Naive thymus-derived CD4-positive, alpha-beta T cell (primary cell): Measurements from ENCODE around the gene PRPF38B. TPM values are rescaled to one million over a fixed set of nuclear protein-coding genes. Genes with fewer than 3 reads are reported as not detected.

ENCODE experiments used
- ATAC-seq: fragments of 150-1000 bp; cut with Tn5 transposase; 2 replicates; pipeline ENCODE4 v1.10.0; 2021; ENCODE audit warnings: mild to moderate bottlenecking, moderate library complexity
- CTCF ChIA-PET: fragments of 350-600 bp; sonication (Branson Sonifier 250); formaldehyde crosslinking; loops from one replicate; lab custom pipeline; 2021; ENCODE audit warnings: antibody characterized with exemption; lab: Charles Lee
- POLR2A ChIA-PET: fragments of 350-600 bp; sonication (Branson Sonifier 250); formaldehyde crosslinking; loops from one replicate; lab custom pipeline; 2021; ENCODE audit warnings: antibody characterized with exemption, inconsistent platforms; lab: Charles Lee
- DNase-seq, 9 donors: peaks; one replicate each; pipeline versions ENCODE4 v3.0.0 to v3.0.0-alpha.2; 2020 to 2022; ENCODE audit warnings: mixed read lengths in 1 of 9
- H3K27ac ChIP-seq: one replicate; pipeline ENCODE4 v1.7.0; 2013; ENCODE audit warnings: mild to moderate bottlenecking, low read depth, low read length, moderate library complexity
- H3K27me3 ChIP-seq, 2 donors: one replicate each; pipeline ENCODE4 v1.7.0; 2013; ENCODE audit warnings: low read length in 2 of 2, mild to moderate bottlenecking in 2 of 2, moderate library complexity in 2 of 2; ENCODE audit not compliant: control insufficient read depth in 2 of 2, insufficient read depth in 2 of 2
- H3K36me3 ChIP-seq, 3 experiments: 1 replicate in 2 of 3; 2 replicates in 1 of 3; pipeline ENCODE4 v1.7.0; 2013; ENCODE audit warnings: low read length in 3 of 3, mild to moderate bottlenecking in 3 of 3, moderate library complexity in 1 of 3; ENCODE audit not compliant: insufficient read depth in 3 of 3, control insufficient read depth in 2 of 3
- H3K4me1 ChIP-seq, 2 donors: one replicate each; pipeline ENCODE4 v1.7.0; 2013; ENCODE audit warnings: low read length in 2 of 2, mild to moderate bottlenecking in 2 of 2, moderate library complexity in 1 of 2; ENCODE audit not compliant: control insufficient read depth in 2 of 2, insufficient read depth in 2 of 2
- H3K4me3 ChIP-seq: 2 replicates; pipeline ENCODE4 v1.7.0; 2013; ENCODE audit warnings: mild to moderate bottlenecking, low read length
- H3K9me3 ChIP-seq, 3 experiments: 1 replicate in 2 of 3; 2 replicates in 1 of 3; pipeline ENCODE4 v1.7.0; 2013; ENCODE audit warnings: low read length in 3 of 3; ENCODE audit not compliant: control insufficient read depth in 2 of 3
- H3K27ac Mint-ChIP-seq, 9 donors: one replicate each; pipeline ENCODE4 v1.8.0; 2020 to 2022; ENCODE audit warnings: mixed read lengths in 9 of 9, mild to moderate bottlenecking in 8 of 9, moderate library complexity in 5 of 9, inconsistent platforms in 2 of 9
- H3K27me3 Mint-ChIP-seq, 5 donors: one replicate each; pipeline ENCODE4 v1.8.0; 2021 to 2022; ENCODE audit warnings: mixed read lengths in 5 of 5, mild to moderate bottlenecking in 1 of 5
- H3K36me3 Mint-ChIP-seq, 5 donors: one replicate each; pipeline ENCODE4 v1.8.0; 2020 to 2022; ENCODE audit warnings: mixed read lengths in 5 of 5, mild to moderate bottlenecking in 3 of 5, inconsistent platforms in 1 of 5
- H3K4me1 Mint-ChIP-seq, 7 donors: one replicate each; pipeline ENCODE4 v1.8.0; 2020 to 2022; ENCODE audit warnings: mixed read lengths in 7 of 7, mild to moderate bottlenecking in 3 of 7, inconsistent platforms in 1 of 7
- H3K4me3 Mint-ChIP-seq, 10 donors: one replicate each; pipeline ENCODE4 v1.8.0; 2020 to 2022; ENCODE audit warnings: mild to moderate bottlenecking in 10 of 10, mixed read lengths in 10 of 10, moderate library complexity in 6 of 10, inconsistent platforms in 2 of 10
- H3K9me3 Mint-ChIP-seq, 11 donors: one replicate each; pipeline ENCODE4 v1.8.0; 2020 to 2022; ENCODE audit warnings: mixed read lengths in 11 of 11, mild to moderate bottlenecking in 4 of 11, inconsistent platforms in 1 of 11, moderate library complexity in 1 of 11
- intact Hi-C, 2 donors: fragments of 100-400 bp; cut with micrococcal nuclease; formaldehyde crosslinking; loops; one replicate each; pipeline ENCODE4 v1.15.1; 2023
- polyA plus RNA-seq, 2 donors: library from polyadenylated mRNA; unstranded; fragments of 300-500 nt; fragmentation: Illumina TruSeq; gene quantifications; one replicate each; pipeline ENCODE4 v1.2.3, GENCODE V29; 2021
- total RNA-seq, 6 experiments: library from RNA in 5 of 6; stranded (reverse) in 5 of 6; gene quantifications; 1 replicate in 5 of 6; 2 replicates in 1 of 6; pipeline ENCODE4 v1.2.3 and lab custom pipeline; 2021 to 2026

The PRPF38B gene
- total and polyA plus RNA-seq, 7 experiments from 2014 or later: 21.6 to 136 (median 110) TPM

GRCh38 chr1:108706643-108707042 is 14.5 kb downstream of the PRPF38B start:
- no peak for DNase-seq
- H3K27ac ChIP-seq: no peak overlapping the region
- no peak overlapping the region for H3K4me3 ChIP-seq
- no peaks in the 10 kb centered on the region for H3K27me3 ChIP-seq
- ChIA-PET POLR2A (interaction anchor here (10.2 kb wide), 1 partner anchor 13 kb away, joined by 144 read pairs; the partner anchor contains the start of gene PRPF38B), CTCF (interaction anchor here (0.8 kb wide), 1 partner anchor 144 kb away, joined by 4 read pairs; no protein-coding TSS in a partner anchor)
- Mint-ChIP-seq H3K27ac (peak overlapping the region in 4 of 9 donors; percentile 16 to 62 (median 36)), H3K27me3 (peaks cover 0 to 6% (median 0%) of the 10 kb centered on the region in 5 donors), H3K4me1 (peaks cover 10 to 62% (median 49%) of the 10 kb centered on the region in 7 donors), H3K4me3 (no peak overlapping the region), H3K9me3 (peaks cover 0 to 3% (median 0%) of the 10 kb centered on the region in 11 donors), H3K36me3 (peaks cover 0 to 10% (median 4%) of the 10 kb centered on the region in 5 donors)
- peaks cover 22 to 28% of the 10 kb centered on the region in 2 donors for H3K4me1 ChIP-seq
- no peak for ATAC-seq
- no peaks in the 10 kb centered on the region for H3K36me3 ChIP-seq
- intact Hi-C loops: loop anchor here in 1 of 2 donors (5.0 kb wide), 1 partner anchor 144 kb away; the partner anchor contains the start of gene EEIG2
- no peaks in the 10 kb centered on the region for H3K9me3 ChIP-seq

DNA sequence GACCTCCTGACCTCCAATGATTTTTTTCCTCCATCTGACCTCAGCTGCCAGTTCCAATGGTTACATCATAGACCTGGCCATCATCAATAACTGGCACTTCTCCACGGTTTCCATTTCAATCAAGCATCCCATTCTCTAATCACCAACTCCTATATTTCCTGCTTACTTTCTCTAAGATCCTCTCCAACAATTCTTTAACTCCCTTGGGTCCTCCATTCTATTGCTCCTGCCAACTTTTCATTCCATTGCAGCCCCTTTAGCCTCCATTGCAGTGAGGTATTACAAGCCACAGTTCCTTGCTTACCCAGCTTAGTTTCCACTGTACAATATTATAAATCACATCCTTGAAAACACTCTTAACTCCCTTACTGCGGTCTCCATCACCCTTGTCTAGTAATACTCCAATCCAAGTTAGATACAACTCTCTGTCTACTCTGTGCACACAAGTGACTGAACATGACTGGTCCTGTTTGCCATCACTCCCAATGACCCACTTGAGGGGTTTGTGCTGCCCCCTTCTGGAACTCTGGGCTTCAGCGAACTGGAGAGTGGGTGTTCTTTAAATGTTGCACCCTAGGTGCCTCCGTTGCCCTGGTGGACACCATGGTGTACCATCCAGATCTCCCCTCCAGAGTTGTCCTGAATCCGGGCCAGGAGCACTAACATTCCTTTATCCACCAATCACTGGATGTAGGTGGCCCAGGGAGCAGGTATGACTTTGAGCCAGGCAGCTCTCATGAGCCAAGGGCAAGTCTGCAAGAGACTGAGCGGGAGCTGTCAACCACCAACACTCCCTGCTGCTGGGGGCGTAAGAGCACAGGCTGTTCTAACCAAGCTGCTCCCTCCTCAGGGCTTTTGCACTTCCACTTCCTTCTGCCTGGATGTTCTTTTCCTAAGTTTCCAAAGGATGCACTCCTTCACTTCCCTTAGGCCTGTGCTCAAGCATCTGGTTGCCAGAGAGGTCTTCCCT is 16.9 kb downstream of the PRPF38B start:
- intact Hi-C loops: loop anchor here (1.0 to 5.0 kb wide), 6 partner anchors 17 to 197 kb away; partner anchors contain the start of genes PRPF38B (in 2 of the 2), STXBP3 (in 2 of the 2) and EEIG2 (in 1 of the 2)
- Histone ChIP-seq H3K27ac (no peak overlapping the region), H3K27me3 (no peaks in the 10 kb centered on the region), H3K4me3 (no peak overlapping the region), H3K9me3 (no peaks in the 10 kb centered on the region), H3K36me3 (no peaks in the 10 kb centered on the region), H3K4me1 (peaks cover 21 to 24% of the 10 kb centered on the region in 2 donors)
- H3K36me3 Mint-ChIP-seq: no peaks in the 10 kb centered on the region
- peak; percentile 24 to 65 (median 54) for DNase-seq
- peaks cover 7 to 44% (median 33%) of the 10 kb centered on the region in 7 donors for H3K4me1 Mint-ChIP-seq
- POLR2A ChIA-PET: interaction anchor here (1.1 to 10.2 kb wide), 3 partner anchors 16 to 147 kb away, joined by 4 to 144 read pairs (median 5); partner anchors contain the start of genes HENMT1 and PRPF38B
- CTCF ChIA-PET: interaction anchor here (0.6 to 1.9 kb wide), 8 partner anchors 8 to 71 kb away, joined by 3 to 16 read pairs (median 4); partner anchors contain the start of gene PRPF38B
- H3K4me3 Mint-ChIP-seq: peak overlapping the region in 2 of 10 donors; percentile 15 to 38
- peaks cover 0 to 20% (median 0%) of the 10 kb centered on the region in 5 donors for H3K27me3 Mint-ChIP-seq
- H3K27ac Mint-ChIP-seq: peak overlapping the region in 3 of 9 donors; percentile 1 to 38 (median 2)
- peak; percentile 87 for ATAC-seq
- peaks cover 0 to 3% (median 0%) of the 10 kb centered on the region in 11 donors for H3K9me3 Mint-ChIP-seq

GRCh38 chr1:108712606-108713150 is 20.6 kb downstream of the PRPF38B start, which contains the start of gene FNDC7:
FNDC7 (plus strand) TSS chr1:108712908; CDS start chr1:108712934, 26 bp downstream.
- no peaks in the 10 kb centered on the region for H3K27me3 ChIP-seq
- peaks cover 4% of the 10 kb centered on the region in 2 donors for H3K4me1 ChIP-seq
- H3K27ac ChIP-seq: no peak within 1 kb of the TSS
- intact Hi-C loops: no loop called here
- Mint-ChIP-seq H3K4me1 (peaks cover 5 to 18% (median 14%) of the 10 kb centered on the region in 7 donors), H3K9me3 (peaks cover 0 to 2% (median 0%) of the 10 kb centered on the region in 11 donors), H3K27me3 (peaks cover 0 to 28% (median 4%) of the 10 kb centered on the region in 5 donors), H3K27ac (peak within 1 kb of the TSS in 1 of 9 donors; percentile 19), H3K4me3 (no peak within 1 kb of the TSS), H3K36me3 (no peaks in the 10 kb centered on the region)
- CTCF ChIA-PET: no interaction called here
- no peaks in the 10 kb centered on the region for H3K9me3 ChIP-seq
- H3K4me3 ChIP-seq: no peak within 1 kb of the TSS
- ATAC-seq (no peak), DNase-seq (no peak)
- H3K36me3 ChIP-seq: no peaks in the 10 kb centered on the region
- POLR2A ChIA-PET: no interaction called here

DNA sequence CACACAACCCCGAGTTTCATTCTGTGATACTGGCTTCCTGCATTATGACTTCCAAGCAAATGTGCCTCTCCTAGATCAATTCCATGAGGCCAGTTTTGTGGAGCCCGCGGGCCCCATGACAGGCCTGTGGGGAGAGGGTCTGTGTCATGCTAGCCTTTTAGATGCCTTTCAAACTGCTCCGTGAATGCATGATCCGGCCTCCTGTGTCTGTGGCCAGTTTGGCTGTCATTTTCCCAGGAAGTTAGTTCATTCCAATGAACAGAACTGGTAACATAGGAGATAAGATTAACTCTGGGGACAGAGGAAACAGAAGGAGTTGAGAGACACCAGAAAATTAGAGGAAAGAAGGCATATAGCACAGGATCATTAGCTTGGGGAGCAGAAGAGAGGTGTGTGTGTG is 23.8 kb downstream of the PRPF38B start:
- H3K27ac ChIP-seq: no peak overlapping the region
- H3K4me1 Mint-ChIP-seq: no peaks in the 10 kb centered on the region
- no peaks in the 10 kb centered on the region for H3K36me3 ChIP-seq
- ChIA-PET CTCF (interaction anchor here (1.2 kb wide), 1 partner anchor 7 kb away, joined by 3 read pairs; no protein-coding TSS in a partner anchor), POLR2A (interaction anchor here (2.0 kb wide), 1 partner anchor 23 kb away, joined by 5 read pairs; no protein-coding TSS in a partner anchor)
- DNase-seq (no peak), ATAC-seq (no peak)
- no peaks in the 10 kb centered on the region for H3K9me3 Mint-ChIP-seq
- no peak overlapping the region for H3K4me3 ChIP-seq
- no peaks in the 10 kb centered on the region for H3K4me1 ChIP-seq
- no peak overlapping the region for H3K4me3 Mint-ChIP-seq
- H3K9me3 ChIP-seq: no peaks in the 10 kb centered on the region
- intact Hi-C loops: no loop called here
- no peaks in the 10 kb centered on the region for H3K36me3 Mint-ChIP-seq
- no peak overlapping the region for H3K27ac Mint-ChIP-seq
- no peaks in the 10 kb centered on the region for H3K27me3 ChIP-seq
- peaks cover 0 to 29% (median 6%) of the 10 kb centered on the region in 5 donors for H3K27me3 Mint-ChIP-seq

DNA sequence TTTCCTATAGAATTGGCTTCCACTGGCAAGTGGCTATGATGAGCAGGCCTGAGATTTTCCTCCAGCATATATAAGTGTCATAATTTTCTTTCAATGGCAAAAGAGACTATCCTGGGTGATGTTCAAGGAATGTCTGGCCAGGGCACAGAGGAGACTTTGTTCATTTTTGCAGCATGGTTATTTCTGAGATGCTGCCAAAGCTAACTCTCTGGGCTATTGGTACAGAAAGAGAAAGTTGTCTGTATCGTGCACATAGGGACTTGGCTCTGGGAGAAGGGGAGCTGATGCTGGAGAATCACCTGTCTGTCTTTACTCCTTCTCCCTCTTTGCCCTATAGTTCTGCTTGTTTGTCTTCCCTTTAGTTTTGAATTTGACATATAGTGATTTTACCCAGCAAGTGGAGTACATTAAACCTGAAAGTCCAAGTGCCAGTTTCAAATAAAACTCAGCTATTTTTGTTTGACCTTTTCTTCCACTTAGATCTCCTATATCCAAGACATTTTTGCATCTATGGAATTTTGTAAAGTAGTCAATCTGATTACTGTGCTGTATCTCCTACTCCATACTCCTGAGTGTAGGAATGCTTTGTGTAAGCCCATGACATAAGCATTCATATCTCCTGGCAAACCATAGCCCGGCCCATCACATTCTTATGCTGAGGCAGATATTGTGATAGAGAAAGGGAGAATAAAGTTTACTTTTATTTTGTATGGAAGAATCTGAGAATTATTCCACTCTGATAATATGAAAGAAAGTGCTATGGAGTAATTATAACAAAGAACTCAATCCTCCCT is 24.5 kb downstream of the PRPF38B start:
- H3K36me3 ChIP-seq: no peaks in the 10 kb centered on the region
- H3K27ac Mint-ChIP-seq: no peak overlapping the region
- DNase-seq (no peak), ATAC-seq (no peak)
- H3K27me3 ChIP-seq: no peaks in the 10 kb centered on the region
- CTCF ChIA-PET: interaction anchor here (1.2 kb wide), 1 partner anchor 8 kb away, joined by 3 read pairs; no protein-coding TSS in a partner anchor
- H3K4me3 Mint-ChIP-seq: no peak overlapping the region
- H3K36me3 Mint-ChIP-seq: no peaks in the 10 kb centered on the region
- no peaks in the 10 kb centered on the region for H3K9me3 ChIP-seq
- H3K4me1 Mint-ChIP-seq: no peaks in the 10 kb centered on the region
- H3K4me3 ChIP-seq: no peak overlapping the region
- intact Hi-C loops: no loop called here
- H3K27ac ChIP-seq: no peak overlapping the region
- no peaks in the 10 kb centered on the region for H3K9me3 Mint-ChIP-seq
- H3K4me1 ChIP-seq: no peaks in the 10 kb centered on the region
- H3K27me3 Mint-ChIP-seq: peaks cover 0 to 28% (median 6%) of the 10 kb centered on the region in 5 donors
- POLR2A ChIA-PET: interaction anchor here (2.0 kb wide), 1 partner anchor 24 kb away, joined by 5 read pairs; no protein-coding TSS in a partner anchor
